Spleen (tissue), 7 donors: Measurements from ENCODE around the gene KIAA1614.

ENCODE experiments used
- POLR2AphosphoS5 ChIP-seq, 3 donors: sonication (generic); formaldehyde crosslinking; IDR thresholded peaks; one replicate each; pipeline ENCODE4 v1.5.1; 2017; ENCODE audit warnings: antibody characterized with exemption in 3 of 3
- TF ChIP-seq, protein P1 (sequence below), 11 experiments: fragments of 200-600 bp in 7 of 11; fragments of 450-650 bp in 4 of 11; sonication (generic) in 4 of 11; IDR thresholded peaks in 8 of 11; conservative IDR thresholded peaks in 3 of 11; 1 replicate in 7 of 11; 2 replicates in 4 of 11; pipeline versions ENCODE4 v1.4.0 to v1.8.0; 2016 to 2021; ENCODE audit warnings: antibody characterized with exemption in 11 of 11, inconsistent platforms in 4 of 11, mild to moderate bottlenecking in 1 of 11
- donor health status: DM: no; HTN: no; CAD: no; lungs with moderate emphysema.
- donor health status: DM: no; HTN: no; CAD: no.
- donor health status: DM: no; HTN: no; CAD: no.

DNA sequence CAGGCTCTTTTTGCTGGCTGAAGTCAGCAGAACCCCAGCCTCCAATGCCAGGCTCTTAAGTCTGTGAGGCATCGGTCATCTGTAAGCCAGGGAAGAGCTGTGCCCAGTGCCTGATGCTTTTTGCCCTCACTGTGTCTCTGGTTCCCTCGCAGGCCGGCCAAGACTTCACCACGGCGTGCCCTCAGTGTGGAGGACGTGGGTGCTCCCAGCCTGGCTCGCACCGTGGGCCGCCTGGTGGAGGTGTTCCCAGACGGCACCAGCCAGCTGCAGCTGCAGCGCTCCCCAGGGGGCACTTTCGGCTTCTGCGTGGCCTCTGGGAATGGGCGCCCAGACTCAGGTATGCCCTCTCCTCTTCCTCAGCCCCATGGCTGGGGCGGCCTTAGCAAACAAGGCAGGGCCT is 32.5 kb downstream of the KIAA1614 start:
- TF ChIP-seq, protein P1, sequence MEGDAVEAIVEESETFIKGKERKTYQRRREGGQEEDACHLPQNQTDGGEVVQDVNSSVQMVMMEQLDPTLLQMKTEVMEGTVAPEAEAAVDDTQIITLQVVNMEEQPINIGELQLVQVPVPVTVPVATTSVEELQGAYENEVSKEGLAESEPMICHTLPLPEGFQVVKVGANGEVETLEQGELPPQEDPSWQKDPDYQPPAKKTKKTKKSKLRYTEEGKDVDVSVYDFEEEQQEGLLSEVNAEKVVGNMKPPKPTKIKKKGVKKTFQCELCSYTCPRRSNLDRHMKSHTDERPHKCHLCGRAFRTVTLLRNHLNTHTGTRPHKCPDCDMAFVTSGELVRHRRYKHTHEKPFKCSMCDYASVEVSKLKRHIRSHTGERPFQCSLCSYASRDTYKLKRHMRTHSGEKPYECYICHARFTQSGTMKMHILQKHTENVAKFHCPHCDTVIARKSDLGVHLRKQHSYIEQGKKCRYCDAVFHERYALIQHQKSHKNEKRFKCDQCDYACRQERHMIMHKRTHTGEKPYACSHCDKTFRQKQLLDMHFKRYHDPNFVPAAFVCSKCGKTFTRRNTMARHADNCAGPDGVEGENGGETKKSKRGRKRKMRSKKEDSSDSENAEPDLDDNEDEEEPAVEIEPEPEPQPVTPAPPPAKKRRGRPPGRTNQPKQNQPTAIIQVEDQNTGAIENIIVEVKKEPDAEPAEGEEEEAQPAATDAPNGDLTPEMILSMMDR (IDR thresholded peaks at IDR 0.05 in 8 of 11, conservative IDR thresholded peaks at IDR 0.05 in 3 of 11) = no peak
- no peak for TF ChIP-seq POLR2AphosphoS5 (IDR thresholded peaks at IDR 0.05)
